DOHH2 (cell line): ENCODE data around the gene MYEOV.

Experiments used
- H3F3A ChIP-seq: fragments of 200-600 bp; sonication (generic), shearing (Covaris generic); 2 replicates; pipeline ENCODE4 v1.6.0; 2016; ENCODE audit warnings: antibody characterized with exemption, mild to moderate bottlenecking; ENCODE audit not compliant: control insufficient read depth, insufficient read depth
- H3K27ac ChIP-seq: fragments of 200-600 bp; sonication (generic); 2 replicates; pipeline ENCODE4 v1.5.1; 2014; ENCODE audit warnings: low read depth, mild to moderate bottlenecking, low read length, moderate library complexity
- H3K27me3 ChIP-seq: fragments of 200-600 bp; sonication (generic); 2 replicates; pipeline ENCODE4 v1.6.1; 2014; ENCODE audit warnings: mild to moderate bottlenecking, low read length, mixed read lengths; ENCODE audit not compliant: control insufficient read depth
- H3K36me3 ChIP-seq: fragments of 200-600 bp; sonication (generic); 2 replicates; pipeline ENCODE4 v1.6.1; 2014; ENCODE audit warnings: mild to moderate bottlenecking, low read length, moderate library complexity, mixed read lengths; ENCODE audit not compliant: control insufficient read depth
- H3K4me1 ChIP-seq: fragments of 200-600 bp; sonication (generic); 2 replicates; pipeline ENCODE4 v1.6.1; 2014; ENCODE audit warnings: mild to moderate bottlenecking, low read length, mixed read lengths; ENCODE audit not compliant: control insufficient read depth
- H3K4me2 ChIP-seq: fragments of 200-600 bp; sonication (generic); 2 replicates; pipeline ENCODE4 v1.6.0; 2014; ENCODE audit warnings: mild to moderate bottlenecking, low read length, moderate library complexity
- H3K4me3 ChIP-seq: fragments of 200-600 bp; sonication (generic); 2 replicates; pipeline ENCODE4 v1.5.1; 2014; ENCODE audit warnings: mild to moderate bottlenecking, low read length, mixed read lengths
- H3K79me2 ChIP-seq: fragments of 200-600 bp; sonication (generic); 2 replicates; pipeline ENCODE4 v1.6.1; 2014; ENCODE audit warnings: mild to moderate bottlenecking, low read length, mixed read lengths; ENCODE audit not compliant: control insufficient read depth
- H3K9me2 ChIP-seq: fragments of 200-600 bp; sonication (generic); replicated peaks from 2 replicates; pipeline ENCODE4 v1.6.1; 2014; ENCODE audit warnings: mild to moderate bottlenecking, low read length, mixed read lengths; ENCODE audit not compliant: control insufficient read depth
- H3K9me3 ChIP-seq: fragments of 200-600 bp; sonication (generic); 2 replicates; pipeline ENCODE4 v1.6.1; 2014; ENCODE audit warnings: antibody characterized with exemption, low read length, mixed read lengths; ENCODE audit not compliant: control insufficient read depth, insufficient read depth
- H4K20me1 ChIP-seq: fragments of 200-600 bp; sonication (generic); 2 replicates; pipeline ENCODE4 v1.6.0; 2014; ENCODE audit warnings: low read depth, mild to moderate bottlenecking, antibody characterized with exemption, low read length, moderate library complexity; ENCODE audit not compliant: control insufficient read depth, insufficient read depth
- EZH2phosphoT487 ChIP-seq: fragments of 200-600 bp; sonication (generic); IDR thresholded peaks from 2 replicates; pipeline ENCODE4 v1.6.1; 2017; ENCODE audit warnings: borderline replicate concordance, mild to moderate bottlenecking, antibody characterized with exemption, low read length, moderate library complexity, mixed read lengths
- TF ChIP-seq, protein P1 (sequence below): fragments of 200-600 bp; sonication (generic); IDR thresholded peaks from one replicate; pipeline ENCODE4 v1.5.1; 2014; ENCODE audit warnings: antibody characterized with exemption, mild to moderate bottlenecking, low read depth, low read length; ENCODE audit not compliant: poor library complexity, severe bottlenecking

The MYEOV gene

DNA sequence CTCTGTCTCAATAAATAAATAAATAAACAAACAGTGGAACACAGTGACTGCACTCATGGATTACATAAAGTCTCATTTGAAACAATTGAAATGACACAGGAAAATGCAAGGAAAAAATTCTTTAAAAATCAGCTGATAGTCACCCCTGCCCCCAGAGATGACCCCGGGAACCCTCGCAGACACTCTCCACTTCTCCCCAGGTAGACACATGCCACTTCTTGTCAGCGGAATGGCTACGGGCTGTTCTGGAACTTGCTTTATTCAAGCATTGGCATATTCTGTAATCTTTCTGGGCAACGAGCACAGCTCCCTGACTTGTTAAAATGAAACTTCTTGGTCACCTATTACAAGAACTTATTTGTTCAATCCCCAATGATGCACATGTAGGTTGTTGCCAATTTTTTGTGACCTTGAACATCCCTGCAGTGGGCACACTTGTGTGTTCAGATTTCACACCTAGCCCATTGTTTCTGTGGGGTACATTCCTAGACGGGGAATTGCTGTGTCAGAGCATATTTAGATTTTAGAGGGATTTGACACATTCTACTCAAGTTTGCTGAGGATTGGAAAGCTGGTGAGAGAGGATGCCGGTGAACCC, 32.8 kb downstream of the MYEOV start:
- H3F3A ChIP-seq: no peaks in the 10 kb centered on the region

GRCh38 chr11:69327741-69328191, 33.8 kb downstream of the MYEOV start:
- no peaks in the 10 kb centered on the region for H3K4me1 ChIP-seq
- no peak for TF ChIP-seq EZH2phosphoT487
- TF ChIP-seq, protein P1, sequence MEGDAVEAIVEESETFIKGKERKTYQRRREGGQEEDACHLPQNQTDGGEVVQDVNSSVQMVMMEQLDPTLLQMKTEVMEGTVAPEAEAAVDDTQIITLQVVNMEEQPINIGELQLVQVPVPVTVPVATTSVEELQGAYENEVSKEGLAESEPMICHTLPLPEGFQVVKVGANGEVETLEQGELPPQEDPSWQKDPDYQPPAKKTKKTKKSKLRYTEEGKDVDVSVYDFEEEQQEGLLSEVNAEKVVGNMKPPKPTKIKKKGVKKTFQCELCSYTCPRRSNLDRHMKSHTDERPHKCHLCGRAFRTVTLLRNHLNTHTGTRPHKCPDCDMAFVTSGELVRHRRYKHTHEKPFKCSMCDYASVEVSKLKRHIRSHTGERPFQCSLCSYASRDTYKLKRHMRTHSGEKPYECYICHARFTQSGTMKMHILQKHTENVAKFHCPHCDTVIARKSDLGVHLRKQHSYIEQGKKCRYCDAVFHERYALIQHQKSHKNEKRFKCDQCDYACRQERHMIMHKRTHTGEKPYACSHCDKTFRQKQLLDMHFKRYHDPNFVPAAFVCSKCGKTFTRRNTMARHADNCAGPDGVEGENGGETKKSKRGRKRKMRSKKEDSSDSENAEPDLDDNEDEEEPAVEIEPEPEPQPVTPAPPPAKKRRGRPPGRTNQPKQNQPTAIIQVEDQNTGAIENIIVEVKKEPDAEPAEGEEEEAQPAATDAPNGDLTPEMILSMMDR: no peak
- no peaks in the 10 kb centered on the region for H4K20me1 ChIP-seq
- no peak overlapping the region for H3K4me2 ChIP-seq
- H3K27me3 ChIP-seq: peaks cover 13% of the 10 kb centered on the region
- H3K4me3 ChIP-seq: no peak overlapping the region
- no peaks in the 10 kb centered on the region for H3K9me2 ChIP-seq
- no peaks in the 10 kb centered on the region for H3F3A ChIP-seq
- H3K27ac ChIP-seq: no peak overlapping the region
- H3K9me3 ChIP-seq: peaks cover 5% of the 10 kb centered on the region; the same call in 1 of the 2 replicates
- no peaks in the 10 kb centered on the region for H3K79me2 ChIP-seq
- no peaks in the 10 kb centered on the region for H3K36me3 ChIP-seq

More for the DNA sequence above, 32.8 kb downstream of the MYEOV start:
- Histone ChIP-seq H4K20me1 (no peaks in the 10 kb centered on the region), H3K9me3 (peaks cover 10% of the 10 kb centered on the region; the same call in 1 of the 2 replicates), H3K4me3 (no peak overlapping the region), H3K36me3 (no peaks in the 10 kb centered on the region), H3K4me2 (no peak overlapping the region), H3K27me3 (peaks cover 8% of the 10 kb centered on the region), H3K4me1 (no peaks in the 10 kb centered on the region), H3K27ac (no peak overlapping the region), H3K9me2 (no peaks in the 10 kb centered on the region), H3K79me2 (no peaks in the 10 kb centered on the region)
- no peak for TF ChIP-seq EZH2phosphoT487
- TF ChIP-seq, protein P1: no peak

- Histone ChIP-seq H3K4me1 (no peaks in the 10 kb centered on the region), H3K79me2 (no peaks in the 10 kb centered on the region), H3K9me3 (peaks cover under 1% of the 10 kb centered on the region; the same call in 1 of the 2 replicates), H3K9me2 (no peaks in the 10 kb centered on the region), H3K4me2 (no peak overlapping the region), H3K27me3 (peaks cover 17% of the 10 kb centered on the region), H3F3A (no peaks in the 10 kb centered on the region), H3K36me3 (no peaks in the 10 kb centered on the region), H3K4me3 (no peak overlapping the region), H4K20me1 (no peaks in the 10 kb centered on the region), H3K27ac (no peak overlapping the region)
- no peak for TF ChIP-seq EZH2phosphoT487
- TF ChIP-seq, protein P1: no peak
Measured at GRCh38 chr11:69328231-69328630, 34.3 kb downstream of the MYEOV start.
